DMS153 treated with DMSO at 0.1 percent for 48 hours (cell line): ENCODE results near the gene NEK4.

ENCODE experiments used
- DNase-seq: peaks from one replicate; lab custom pipeline; 2025; ENCODE audit not compliant: unreplicated experiment; lab: John Stamatoyannopoulos, UW

NEK4 gene

GRCh38 chr3:52793702-52794611, 23.2 kb upstream of the NEK4 start:
- DNase-seq, result no peak

DNA sequence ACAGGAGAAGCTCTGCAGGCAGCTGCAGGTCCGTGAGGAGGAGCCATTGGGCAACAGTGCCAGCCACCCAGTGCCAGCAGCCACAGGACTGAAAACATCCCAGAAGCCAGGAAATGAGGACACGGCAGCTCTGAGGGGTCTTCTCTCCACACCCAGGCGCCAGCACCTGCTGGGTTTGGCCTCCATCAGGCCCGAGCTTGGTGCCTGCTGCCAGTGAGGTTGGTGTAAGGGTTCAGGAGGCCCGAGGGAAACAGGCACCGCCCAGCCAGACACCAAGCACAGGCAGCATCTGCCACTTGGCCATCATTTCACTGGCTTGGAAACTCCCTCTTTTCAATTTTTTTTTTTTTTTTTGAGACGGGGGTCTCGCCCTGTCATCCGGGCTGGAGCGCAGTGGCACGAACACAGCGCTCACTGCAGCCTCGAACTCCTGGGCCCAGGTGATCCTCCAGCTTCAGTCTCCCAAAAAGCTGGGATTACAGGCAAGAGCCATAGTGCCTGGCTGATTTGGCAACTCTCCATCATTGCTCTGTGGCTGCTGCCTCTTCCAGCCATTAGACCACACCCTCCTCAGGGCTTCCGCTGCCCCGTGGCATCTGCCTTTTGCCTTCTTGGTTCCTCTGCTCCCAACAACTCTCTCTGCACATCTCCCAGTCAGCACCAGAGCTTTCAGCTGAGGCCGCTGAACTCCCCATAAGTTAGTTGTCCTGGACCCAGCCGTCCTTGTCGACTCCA, 22.4 kb upstream of the NEK4 start:
- DNase-seq, result no peak

DNA sequence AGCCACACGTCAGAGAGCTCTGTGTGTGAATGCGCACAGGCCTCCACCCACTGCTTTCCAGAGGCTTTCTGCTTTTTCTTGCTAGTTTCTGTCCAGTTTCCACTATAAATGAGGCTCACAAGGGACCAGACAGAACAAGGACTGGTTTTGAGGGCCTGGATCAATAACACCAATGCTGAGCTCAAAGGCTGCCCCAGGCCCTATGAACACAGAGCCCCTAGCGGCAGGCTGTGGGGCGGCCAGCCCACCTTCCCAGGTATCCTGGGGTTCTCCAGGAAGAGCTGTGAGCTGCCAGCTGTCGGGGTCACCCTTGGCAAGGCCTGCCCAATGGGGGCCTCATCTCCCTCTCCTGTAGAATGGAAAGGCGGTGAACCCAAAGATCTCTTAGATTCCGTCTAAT, 21.7 kb upstream of the NEK4 start:
- no peak for DNase-seq

DNA sequence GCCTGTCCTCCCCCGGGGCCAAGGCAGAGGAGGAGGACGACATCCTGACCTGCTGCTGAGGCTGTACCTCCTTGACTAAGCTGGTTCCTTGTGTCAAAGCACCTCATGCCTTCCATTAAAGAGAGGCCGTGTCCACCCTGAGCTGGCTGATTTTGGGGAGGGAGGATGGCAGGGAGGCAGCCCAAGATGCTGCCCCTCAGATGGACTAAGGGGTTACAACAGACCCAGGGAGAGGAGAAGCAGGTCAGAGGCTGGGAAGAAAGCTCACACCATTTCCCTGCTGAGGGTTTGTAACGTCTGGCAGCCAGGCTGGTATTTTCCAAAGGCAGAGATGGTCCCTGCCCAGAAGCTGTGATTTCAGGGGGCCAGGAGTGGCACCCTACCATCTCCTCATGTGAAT, 21.2 kb upstream of the NEK4 start:
- DNase-seq, result no peak

DNA sequence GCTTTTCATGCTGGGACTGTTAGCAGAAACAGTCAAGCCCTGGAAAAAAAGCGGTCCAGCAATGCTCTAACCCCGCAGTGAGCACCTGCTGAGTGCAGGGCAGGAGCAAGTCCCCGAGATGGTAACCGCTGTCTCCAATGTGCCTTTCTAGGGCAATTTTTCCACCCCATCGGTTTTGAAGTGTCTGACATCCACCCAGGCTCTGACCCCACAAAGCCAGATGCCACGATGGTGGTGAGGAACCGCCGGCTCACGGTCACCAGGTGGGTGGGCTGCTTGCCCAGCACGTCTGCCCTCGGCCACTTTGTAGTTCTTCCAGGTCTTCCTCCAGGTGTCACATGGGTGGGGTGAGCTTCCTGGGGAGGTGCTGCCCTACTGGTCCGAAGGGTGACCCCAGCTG, 20.6 kb upstream of the NEK4 start:
- no peak for DNase-seq

DNA sequence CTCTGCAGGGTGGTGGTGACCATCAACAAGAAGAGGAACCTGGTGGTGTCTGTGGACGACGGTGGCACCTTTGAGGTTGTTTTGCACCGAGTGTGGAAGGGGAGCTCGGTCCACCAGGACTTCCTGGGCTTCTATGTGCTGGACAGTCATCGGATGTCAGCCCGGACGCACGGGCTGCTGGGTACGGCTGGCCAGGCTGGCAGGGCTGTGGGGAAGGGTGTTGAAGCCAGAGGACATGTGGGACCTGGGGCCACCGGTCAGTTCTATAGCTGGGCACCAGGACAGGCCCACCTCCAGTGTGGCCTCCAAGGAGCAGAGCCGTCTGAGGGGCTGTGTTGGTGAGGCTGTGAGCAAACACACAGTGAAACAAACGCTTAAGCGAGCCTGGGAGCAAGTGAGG, 20.0 kb upstream of the NEK4 start:
- DNase-seq, result no peak

DNA sequence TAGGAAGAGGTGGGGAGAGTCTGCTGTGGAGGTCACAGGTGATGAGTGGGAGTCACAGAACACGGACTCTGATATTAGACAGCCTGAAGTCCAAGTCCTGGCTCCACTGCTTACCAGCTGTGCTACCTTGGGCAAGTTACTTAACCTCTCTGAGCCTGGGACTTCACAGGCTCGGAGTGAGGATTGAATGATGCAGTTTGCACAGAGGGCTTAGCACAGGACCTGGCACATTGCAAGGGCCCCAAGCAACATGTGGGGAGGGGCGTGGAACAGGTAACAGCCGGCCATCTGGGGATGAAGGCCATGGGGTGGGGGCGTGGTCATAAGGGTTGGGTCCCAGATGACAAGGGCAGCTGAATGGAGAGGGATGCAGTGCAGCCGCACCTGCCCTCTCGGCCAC, 19.6 kb upstream of the NEK4 start:
- DNase-seq, result no peak

DNA sequence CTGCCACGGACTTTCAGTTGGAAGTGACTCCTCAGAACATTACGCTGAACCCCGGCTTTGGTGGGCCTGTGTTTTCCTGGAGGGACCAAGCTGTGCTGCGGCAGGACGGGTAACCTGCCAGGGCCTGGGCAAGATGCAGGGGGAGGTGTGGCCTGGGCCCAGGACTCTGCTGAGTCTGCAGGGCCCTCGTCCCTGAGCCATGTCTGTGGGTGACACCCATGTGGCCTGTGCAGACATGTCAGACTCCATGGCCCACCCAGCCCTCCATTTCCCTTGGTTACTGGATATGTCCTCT, 19.0 kb upstream of the NEK4 start:
- no peak for DNase-seq

GRCh38 chr3:52788890-52789745, 18.4 kb upstream of the NEK4 start:
- no peak for DNase-seq

DNA sequence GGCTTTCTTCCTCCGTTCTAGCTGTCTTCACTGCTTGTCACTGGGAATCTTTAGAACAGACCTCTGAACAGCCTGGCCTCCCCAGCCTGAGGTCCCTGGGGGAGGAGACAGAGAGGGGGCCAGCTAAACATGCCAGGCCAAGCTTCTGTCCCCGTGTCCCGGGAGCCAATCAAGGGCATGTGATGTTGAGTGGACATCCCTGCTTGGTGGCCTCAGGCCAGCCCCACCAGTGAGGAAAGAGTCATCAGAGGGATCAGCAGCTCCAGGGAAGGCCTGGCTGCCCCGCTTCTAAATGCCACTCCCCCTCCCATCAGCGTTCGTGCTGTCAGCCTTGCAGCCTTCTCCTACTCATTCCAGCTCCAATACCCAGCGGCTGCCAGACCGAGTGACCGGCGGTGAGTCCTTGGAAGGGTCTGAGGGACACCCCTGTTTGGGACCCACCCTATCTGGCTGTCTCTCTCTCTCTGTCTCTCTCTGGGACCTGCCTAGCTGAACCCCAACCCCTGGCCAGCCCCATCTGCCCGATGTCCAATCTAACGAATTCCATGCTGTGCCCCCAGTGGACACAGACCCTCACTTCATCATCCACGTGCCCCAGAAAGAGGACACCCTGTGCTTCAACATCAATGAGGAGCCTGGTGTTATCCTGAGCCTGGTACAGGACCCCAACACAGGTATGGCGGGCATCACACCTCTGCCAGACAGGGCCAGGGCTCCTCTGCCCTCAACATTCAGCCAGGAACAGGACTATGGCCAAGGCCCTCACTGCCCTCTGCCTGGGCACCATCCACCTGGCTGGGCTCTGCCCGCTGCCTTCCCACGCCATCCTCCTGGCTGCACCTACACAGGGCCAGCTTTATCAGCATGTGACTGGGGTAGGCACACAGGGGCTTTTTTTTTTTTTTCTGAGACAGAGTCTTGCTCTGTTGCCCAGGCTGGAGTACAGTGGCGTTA, 17.2 kb upstream of the NEK4 start:
- DNase-seq, result no peak

GRCh38 chr3:52787246-52787645, 16.5 kb upstream of the NEK4 start:
- DNase-seq, result no peak

DNA sequence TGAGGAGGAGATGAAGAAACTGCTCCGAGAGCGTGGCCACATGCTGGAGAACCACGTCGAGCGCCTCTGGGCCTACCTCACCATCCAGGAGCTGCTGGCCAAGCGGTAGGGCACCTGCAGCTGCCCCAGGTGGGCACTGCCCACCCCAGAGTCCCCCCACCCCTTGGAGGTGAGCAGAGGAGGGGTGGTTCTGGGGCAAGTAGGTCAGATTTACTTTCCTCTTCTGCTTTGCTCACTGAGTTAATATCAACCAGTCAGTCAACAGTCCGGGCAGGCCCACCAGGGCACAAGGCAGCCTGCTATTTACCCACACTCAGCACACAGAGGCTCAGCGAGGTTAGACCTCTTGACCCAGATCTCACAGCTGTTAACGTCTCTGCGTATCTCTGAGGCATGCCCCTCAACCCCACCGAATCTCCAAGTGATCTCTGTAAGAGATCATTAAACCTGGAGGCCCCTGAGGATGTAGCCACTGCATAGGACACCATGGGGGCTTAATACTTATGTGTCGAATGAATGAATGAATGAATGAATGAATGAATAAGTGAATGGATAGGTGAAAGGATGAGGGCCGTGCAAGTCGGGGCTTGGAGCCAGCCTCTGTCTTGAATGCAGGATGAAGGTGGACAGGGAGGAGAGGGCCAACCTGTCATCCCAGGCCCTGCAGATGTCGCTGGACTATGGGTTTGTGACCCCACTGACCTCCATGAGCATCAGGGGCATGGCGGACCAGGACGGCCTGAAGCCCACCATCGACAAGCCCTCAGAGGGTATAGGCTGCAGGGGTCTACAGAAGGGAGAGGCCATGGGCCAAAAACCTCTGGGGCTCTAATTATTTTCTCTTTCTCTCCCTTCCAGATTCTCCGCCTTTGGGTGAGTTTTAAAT, 15.8 kb upstream of the NEK4 start:
- no peak for DNase-seq

DNA sequence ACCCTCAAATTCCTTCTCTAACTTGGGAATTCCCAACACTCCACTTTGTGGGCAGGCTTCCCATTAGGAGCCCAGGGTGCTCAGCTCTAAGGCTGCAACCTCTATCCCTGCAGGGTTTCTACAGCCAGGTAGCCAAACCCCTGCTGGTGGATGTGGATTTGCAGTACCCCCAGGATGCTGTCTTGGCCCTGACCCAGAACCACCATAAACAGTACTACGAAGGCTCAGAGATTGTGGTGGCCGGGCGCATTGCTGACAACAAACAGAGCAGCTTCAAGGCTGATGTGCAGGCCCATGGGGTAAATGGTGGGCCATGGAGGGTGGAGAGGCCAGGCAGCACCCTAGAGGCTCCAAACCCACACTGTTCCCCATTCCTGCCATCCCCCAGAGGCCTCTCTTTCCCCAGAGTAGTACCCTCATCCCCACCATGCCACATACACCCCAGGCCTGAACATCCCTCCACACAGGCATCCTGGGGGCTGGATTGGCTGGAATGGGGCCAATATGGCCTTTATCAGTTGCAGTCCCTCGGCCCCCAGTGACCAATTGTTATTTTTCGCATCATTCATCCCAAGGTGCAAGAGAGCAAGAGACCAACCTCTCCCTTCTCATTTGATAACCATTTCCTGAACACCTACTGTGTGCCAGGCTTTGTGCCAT, 14.3 kb upstream of the NEK4 start:
- no peak for DNase-seq

- no peak for DNase-seq
Measured at GRCh38 chr3:52784021-52784621, 13.4 kb upstream of the NEK4 start.

DNA sequence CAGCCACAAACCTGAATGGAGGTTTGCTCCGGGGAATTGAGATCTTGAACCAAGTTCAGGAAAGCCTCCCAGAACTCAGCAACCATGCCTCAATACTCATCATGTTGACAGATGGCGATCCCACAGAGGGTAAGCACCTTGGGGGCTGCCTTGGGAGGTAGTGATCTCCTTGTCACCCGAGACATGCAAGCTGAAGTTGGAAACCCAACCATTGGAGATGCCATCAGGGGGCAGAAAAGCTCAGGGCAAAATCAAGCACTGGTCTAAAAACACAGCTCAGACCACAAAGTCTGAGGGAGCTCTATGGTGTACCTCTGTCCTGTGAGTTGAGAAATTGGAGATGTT, 12.4 kb upstream of the NEK4 start:
- no peak for DNase-seq

GRCh38 chr3:52782412-52783210, 11.9 kb upstream of the NEK4 start:
- no peak for DNase-seq

DNA sequence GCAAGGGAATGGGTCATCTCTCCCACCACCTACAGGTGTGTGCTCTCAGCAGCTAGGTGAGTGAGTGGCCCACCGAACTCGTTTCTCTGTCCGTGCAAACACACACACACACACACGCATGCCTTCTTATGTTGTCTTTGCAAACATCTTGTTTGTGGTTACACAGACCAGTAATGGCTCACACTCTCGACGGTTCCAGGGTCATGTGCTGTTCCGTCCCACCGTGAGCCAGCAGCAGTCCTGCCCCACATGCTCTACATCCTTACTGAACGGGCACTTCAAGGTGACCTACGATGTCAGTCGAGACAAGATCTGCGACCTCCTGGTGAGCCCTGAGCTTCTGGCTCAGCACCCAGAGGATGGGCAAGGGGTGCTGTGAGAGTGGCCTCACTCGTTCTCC, 11.0 kb upstream of the NEK4 start:
- DNase-seq, result no peak
